Dermis blood vessel endothelial cell (primary cell): ENCODE results near the gene TDRD3. TPM values are rescaled to one million over a fixed set of nuclear protein-coding genes. Genes with fewer than 3 reads are reported as not detected.

ENCODE experiments used
- DNase-seq: peaks from one replicate; pipeline ENCODE4 v3.0.0; 2010
- total RNA-seq: library from RNA; depleted of rRNA; stranded (reverse); fragments of >200 nt; gene quantifications from 2 replicates; pipeline ENCODE4 v1.2.3, GENCODE V29; 2014

The TDRD3 gene
- total RNA-seq, 1 donor from 2014 or later = 17.4 TPM

DNA sequence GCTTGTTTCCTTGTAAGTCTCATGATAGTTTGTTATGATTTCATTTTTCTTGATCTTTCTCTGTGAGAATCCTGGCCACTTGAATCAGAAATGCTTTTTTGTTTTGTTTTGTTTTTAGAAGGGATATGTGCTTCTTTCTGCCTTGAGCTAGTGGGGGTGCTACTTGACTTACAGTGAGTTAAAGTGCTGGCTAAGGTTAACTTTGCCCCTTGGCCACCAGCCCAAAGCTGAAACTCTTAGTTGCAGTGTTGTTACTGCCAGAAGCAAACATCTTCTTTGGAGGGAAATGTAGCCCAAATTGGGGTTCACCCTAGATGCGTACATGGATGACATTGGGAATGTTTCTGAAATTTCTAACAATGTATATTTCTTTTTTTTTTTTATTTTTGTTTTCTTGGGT, 57.4 kb downstream of the TDRD3 start:
- DNase-seq = no peak

DNA sequence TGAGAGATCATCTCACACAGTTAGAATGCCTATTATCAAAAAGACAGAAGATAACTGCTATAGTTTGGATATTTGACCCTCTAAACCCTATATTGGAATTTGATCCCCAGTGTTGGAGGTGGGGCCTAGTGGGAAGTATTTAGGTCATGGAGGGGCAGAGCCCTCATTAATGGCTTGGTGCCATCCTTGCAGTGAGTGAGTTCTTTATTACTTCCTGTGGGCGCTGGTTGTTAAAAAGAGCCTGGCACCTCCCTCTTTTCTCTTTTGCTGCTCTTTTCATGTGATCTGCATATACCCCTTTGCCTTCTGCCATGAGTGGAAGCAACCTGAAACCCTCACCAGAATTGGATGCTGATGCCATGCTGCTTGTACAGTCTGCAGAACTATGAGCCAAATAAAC, 66.8 kb downstream of the TDRD3 start:
- no peak for DNase-seq

DNA sequence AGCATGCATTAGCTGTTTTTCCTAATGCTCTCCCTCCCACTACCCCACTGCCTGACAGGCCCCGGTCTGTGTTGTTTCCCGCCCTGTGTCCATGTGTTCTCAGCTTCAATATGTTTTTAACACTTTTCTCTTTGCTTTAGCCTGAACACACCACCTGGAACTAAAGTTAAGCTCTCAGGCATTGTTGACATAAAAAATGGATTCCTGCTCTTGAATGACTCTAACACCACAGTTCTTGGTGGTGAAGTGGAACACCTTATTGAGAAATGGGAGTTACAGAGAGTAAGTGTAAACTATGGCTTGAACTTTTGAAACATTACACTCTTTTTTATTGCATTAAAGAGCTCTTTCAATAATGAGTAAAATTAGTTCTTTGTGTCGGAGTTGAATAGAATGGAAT, 70.1 kb downstream of the TDRD3 start:
- no peak for DNase-seq

DNA sequence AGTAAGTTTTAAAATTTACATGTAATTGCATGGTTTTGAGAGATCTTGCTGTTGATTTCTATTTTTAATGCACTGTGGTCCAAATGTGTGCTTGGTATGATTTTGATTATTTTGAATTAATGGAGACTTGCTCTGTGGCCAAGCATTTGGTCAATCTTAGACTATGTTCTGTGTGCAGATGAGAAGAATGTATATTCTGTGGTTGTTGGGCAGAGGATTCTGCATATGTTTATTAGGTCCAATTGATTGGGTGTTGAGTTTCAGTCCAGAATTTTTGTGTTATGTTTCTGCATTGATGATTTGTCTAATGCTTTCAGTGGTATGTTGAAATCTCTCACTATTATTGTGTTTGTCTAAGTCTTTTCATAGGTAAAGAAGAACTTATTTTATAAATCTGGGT, 82.3 kb downstream of the TDRD3 start:
- no peak for DNase-seq

DNA sequence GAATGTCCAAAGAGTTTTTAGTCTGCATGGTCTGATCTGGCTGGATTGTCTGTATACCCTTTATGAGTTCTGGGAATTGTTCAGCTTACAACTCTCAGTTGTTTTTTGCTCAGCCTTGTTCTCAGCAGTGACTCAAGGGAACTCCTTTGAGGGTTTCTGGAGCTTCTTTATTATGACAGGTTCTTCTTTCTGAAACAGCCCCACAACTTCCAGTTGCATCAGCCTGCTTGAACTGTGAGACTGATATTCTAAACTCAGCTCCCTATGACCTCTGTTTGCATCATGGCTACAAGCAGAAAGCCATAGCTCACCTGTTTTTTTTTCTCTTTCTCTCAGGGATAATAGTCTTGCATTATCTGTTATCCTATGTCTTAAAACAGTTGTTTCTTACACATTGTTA, 85.0 kb downstream of the TDRD3 start:
- DNase-seq = no peak

DNA sequence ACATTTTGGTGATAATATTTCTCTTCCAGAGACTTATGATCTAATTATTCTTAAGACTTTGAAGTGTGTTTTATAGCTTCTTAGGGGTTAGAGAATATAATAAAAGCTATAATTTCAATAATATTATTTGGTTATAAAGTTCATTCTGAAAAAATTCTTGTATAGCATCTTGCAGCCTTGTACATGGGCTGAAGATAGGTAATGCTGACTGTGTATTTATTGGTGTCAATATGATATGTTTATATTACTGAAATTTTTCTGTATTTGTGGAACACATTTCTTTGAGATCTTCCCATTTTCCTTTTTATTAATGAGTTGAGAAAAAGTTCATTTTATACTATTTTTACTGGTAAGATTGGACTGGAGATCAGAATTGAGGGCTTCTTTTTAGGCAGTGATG, 87.8 kb downstream of the TDRD3 start:
- no peak for DNase-seq

DNA sequence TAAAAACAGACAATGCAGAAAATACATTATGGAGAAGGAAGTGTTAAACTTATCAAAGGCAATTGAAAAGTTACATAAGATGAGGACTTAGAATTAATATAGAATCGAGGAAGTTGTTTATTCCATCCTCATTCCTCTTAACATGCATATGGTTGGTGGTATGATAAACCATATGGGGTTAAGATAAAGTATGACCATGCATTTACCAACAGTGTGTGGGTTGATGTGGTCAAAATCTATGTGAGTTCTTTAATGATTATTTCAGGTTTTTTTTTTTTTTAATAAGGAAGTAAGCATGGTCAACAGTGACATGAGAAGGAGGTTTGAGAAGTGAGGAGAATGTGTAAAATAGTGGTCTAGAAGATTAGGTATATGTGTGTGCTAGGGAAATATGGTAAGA, 94.5 kb downstream of the TDRD3 start:
- no peak for DNase-seq

DNA sequence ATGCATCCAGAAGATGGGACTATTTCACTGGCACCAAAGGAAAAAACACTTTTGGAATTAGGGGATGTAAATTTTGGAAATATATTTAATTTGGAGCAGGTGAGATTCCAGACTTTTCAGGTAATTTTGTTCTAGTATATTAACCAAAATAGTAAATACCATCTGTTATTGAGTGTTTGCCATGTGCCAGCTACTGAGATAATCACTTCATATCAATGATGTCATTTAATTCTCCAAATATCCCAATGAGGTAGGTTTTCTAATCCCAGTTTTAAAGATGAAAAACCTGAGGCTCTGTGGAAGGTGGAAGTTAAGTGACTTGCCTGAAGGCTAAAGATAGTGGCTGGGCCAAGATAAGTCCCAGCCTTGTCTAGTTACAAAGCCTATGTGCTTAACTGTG, 95.2 kb downstream of the TDRD3 start:
- DNase-seq = no peak

DNA sequence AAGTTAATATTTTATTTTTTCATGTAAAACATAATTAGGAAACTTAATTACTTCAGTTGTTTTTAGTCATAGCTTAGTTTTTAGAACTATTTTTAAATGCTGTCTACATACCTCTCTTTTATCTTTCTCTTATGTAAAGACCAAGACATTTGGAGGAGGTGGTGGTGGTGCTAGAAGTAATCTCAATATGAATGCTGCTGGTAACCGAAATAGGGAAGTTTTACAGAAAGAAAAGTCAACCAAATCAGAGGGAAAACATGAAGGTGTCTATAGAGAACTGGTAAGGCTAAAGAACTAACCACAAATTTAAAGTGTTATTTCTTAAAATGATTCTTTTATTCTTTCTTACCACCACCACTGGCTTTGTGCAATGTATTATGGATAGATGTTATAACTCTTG, 97.3 kb downstream of the TDRD3 start:
- no peak for DNase-seq

DNA sequence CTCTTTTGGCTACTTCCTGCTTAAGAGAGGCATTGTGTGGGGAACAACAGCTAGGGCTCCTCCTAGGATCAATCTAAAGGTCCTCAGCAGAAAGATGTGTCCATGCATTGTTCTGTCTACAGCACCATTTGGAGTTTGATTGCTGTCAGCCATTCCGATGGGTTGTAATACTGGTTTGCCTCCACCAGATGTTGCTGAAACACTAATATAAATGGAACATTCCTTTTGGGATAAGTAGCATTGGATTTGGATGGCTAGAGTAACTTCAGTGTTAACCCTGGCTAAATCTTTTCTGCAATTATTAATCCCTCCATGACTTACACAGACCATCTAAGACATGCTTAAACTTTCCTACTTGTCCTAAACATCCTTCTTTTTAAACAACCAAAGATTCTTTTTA, 104.2 kb downstream of the TDRD3 start:
- DNase-seq = peak; percentile 8

DNA sequence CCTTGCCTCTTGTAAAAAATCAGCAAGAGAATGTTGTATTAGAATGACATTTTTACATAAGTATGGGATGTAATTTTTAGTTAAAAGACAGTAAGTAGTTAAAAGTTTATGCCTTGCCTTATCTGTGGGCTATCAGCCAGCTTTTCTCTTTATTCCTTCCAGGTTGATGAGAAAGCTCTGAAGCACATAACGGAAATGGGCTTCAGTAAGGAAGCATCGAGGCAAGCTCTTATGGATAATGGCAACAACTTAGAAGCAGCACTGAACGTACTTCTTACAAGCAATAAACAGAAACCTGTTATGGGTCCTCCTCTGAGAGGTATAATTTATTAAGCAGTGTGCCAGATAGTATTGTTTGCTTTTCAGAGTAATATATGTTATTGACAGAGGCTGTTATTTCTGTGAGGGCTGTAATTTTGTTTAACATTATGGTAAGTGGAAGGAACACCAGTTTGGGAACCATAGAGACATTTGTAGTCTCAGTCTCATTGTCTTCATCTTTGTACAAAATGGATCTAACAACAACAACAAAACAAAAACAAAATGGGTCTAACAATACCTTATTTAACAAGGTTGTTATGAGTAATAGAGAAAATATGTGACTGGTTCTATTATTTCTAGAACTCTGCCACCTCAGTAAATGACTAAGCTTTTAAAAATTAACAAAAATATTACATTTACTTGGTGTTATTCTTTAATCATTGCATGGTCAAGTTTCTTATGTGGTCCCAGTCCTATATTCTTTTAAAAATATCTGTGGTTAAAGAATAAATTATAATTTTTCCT, 112.8 kb downstream of the TDRD3 start:
- DNase-seq = peak; percentile 59

DNA sequence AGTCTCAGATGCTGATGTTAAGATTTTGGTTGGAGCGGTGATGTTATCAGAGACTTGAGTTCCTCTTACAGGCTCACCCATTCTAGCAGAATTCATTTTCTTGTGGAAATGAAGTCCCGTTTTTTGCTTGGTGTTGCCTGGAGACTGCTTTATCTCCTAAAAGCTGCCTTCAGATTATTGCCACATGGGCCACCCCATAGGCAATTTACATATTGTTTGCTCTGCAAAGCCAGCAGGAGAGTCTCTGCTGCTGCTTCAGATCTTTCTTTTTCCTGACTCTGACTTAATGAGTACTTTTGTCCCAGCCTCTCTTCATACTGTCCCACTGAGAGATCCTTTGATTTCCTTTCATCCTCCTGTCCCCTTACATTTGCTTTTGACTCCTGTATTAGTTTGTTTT, 114.6 kb downstream of the TDRD3 start:
- no peak for DNase-seq

DNA sequence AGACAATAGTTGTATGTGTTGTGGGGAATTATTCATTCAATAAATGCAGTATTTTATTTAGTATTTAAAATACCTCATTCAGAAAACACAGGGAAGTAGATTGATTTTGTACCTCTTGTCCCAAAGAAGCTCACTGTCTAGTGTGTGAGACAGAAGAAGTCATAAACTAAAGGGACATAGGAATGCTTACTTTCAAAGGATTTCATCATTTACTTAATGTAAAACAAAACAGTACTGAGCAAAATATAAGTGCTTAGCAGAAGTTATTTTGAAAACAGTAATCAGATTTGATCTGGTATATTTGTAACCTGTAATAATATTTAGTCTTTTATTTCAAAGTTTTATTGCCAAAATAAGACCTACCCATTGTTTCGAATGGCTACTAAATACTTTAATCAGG, 117.9 kb downstream of the TDRD3 start:
- DNase-seq = no peak

DNA sequence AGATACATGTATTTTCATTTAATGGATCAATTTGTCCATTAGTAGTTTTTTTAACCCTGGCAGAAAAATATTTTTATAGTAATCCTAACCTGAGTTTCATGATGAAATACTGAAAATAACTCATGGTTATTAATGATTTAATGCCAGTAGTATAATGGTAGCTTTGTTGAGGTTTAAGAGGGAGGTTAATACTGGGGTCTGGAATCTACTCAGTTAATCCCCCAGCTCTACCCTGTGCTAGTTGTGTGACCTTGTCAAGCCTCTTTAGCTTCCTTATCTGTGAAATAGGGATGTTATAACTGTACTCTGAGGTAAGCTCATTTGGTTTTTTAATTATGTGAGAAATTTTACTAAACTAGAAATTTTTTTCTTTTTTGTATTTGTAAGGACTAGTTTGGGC, 122.5 kb downstream of the TDRD3 start:
- no peak for DNase-seq

DNA sequence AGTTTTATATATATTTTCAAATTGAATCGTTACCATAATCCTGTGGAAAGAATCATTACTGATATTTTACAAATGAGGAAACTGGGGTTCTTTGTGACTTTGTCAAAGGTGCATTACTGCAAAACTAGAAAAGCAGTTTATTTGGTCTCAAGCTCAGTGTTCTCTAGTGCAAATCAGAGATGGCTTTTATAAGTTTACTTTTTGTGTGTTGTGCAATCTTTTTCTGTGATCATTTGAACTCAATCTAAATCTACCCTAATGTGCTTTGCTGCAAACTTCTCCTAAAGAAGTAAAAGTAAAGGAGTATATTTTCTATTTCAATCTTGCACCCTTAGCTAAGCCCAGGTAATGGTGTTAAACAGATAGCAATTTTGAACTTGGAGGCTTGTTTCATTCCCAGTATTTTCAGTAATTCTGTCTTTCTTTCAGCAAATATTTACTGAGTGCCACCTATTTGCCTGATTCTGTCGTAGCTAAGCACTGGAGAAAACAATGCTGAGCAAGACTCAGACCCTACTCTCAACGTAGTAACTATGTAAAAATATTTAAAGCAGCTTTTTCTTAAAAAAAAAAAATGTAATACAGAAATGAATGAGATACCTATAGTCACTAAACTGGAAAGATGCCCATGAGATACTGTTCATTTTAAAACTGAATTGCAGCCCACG, 124.0 kb downstream of the TDRD3 start:
- no peak for DNase-seq

DNA sequence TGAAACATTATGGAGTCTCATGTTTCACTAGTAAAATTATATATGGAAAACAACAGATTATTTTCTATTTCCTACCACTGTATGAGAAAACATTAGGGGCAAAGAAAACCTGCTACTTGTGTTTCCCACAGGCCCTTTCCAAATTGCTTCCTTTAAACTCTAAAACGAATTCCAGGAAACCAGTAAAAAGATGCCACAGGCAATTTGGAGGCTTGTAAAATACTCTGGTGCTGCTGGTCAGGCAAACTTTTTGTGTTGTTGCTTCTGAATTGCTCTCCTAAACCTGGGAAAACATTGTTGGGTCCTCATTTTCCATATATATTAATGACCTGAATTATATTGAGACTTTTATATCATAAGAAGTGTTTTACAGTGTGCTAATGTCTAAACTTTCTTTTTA, 141.5 kb downstream of the TDRD3 start:
- DNase-seq = no peak

DNA sequence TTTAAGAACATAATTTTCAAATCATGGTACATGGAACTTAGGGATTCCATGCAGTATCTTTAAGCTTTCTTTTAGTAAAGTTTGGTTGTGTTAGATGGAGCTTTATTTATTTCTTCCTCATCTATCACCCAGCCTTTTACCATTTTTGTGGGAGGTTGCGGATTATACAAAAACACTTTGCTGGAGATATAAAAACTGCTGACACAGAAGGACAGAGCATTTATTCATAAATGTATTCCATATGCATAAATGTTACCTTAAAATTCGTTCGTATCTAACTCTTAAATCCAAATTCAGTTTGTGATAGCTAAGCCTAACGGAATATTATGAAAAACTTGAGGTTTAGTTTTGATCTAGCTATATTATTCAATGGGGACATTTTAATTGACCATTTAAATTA, 143.3 kb downstream of the TDRD3 start:
- no peak for DNase-seq

DNA sequence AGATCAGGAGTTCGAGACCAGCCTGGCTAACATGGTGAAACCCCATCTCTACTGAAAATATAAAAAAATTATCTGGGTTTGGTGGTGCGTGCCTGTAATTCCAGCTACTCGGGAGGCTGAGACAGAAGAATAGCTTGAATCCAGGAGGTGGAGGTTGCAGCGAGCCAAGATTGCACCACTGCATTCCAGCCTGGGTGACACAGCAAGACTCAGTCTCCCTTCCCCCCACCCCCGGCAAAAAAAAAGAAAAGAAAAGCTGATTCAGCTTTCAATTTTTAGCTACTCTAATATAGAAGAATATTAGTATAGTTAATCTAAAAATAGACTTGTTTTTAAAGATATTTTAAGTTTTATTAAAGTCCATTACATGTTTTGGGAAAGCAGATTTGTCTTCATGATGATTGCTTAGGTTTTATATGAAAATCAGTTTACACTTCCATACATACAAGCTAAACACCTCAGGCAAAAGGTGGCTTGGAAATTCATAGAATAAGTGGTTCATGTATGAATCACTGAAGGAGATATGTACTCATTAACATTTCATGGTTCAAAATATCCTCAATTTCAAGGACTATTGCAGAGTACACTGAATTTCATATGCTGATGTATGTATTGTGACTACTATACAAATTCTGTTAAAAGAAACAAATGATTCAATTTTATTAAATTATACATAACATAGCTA, 165.2 kb downstream of the TDRD3 start:
- no peak for DNase-seq

DNA sequence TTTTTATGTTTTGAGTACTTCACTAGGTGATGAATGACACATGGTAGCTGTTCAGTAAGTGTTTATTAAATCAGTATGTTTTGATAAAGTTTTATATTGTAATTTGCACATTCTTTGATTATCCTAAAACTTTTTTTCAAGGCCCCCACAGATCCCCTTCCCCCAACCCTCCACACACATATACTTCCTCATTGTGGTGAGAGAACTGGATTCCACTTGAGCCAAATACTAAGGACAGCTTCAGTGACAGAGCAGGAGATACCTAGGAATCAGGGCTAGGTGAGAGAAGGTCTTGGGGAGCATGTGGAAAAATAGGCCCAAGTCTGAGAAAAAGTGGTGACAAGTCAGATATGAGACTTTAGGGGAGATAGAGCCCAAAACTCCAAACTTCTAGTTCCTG, 174.6 kb downstream of the TDRD3 start:
- DNase-seq = no peak

DNA sequence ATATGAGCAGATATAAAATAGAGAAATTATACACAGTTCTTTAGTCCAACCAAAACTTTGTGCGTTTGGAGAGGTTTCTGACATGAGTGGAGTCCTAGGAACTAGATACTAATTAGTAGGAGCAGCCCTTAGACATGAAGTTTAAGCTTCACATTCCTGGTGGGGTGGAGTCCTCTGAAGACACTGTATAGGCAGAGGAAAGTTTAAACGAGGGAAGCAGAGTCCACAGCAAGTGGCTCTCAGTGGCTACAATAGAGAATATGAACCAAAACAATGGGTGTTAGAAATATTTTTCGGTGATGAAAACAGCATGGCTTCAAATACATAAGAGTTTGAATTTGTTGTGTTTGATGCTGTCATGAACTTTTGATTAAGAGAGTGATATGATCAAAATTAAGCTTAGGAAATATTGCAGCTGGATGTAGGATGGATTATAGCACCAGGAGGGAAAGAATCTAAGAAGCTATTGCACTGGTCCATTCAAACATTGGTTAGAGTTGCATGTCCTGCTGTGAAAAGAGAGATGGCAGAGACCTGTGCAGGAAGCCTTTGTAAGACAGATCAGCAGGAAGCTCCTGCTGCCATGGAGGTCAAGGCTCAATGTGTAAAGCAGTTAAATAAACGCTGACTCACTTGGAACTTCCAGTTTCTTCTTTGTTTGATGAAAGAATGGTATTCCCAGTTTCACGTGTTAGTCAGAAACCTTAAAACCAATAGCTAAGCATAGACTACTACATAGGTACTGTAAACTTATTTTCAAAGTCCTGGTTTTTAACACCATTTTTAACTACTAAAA, 175.2 kb downstream of the TDRD3 start:
- DNase-seq = peak; percentile 85

DNA sequence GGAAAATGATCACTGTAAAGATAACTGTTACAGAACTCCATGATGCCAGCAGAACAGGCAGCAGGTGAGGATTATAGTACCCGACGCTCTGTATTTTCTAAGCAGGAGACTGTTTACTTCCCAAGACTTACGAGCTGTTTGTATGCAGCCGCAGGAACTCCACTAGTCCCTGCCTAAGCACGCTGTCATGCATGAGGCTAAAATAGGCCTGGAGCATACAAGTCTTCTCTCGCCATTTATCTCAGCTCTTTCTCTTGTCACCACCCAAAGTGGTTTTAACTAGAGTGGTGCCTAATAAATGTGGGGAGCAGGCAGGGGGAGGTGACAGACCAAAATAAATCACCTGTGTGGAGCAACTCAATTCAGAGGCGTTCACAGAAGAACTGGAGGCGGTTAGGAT, 175.8 kb downstream of the TDRD3 start:
- DNase-seq = no peak

DNA sequence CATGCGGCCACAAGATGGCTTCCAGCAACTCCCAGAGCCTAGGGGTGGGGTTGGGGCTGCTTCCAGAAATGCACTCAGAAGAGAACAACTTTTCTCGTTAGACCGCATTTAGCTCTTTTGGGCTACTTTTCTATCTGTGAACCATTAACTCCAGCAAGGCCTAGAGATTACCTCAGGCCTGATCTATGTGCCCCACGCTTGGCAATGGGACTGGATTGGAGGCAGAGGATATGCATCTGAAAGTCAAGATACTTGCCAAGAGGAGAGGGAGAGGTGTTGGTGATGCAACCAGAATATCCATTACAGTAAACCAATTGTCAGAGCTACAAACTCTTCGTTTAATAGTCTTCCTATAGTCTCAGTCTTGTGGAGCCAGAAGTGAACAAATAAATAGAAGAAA, 177.7 kb downstream of the TDRD3 start:
- DNase-seq = no peak

DNA sequence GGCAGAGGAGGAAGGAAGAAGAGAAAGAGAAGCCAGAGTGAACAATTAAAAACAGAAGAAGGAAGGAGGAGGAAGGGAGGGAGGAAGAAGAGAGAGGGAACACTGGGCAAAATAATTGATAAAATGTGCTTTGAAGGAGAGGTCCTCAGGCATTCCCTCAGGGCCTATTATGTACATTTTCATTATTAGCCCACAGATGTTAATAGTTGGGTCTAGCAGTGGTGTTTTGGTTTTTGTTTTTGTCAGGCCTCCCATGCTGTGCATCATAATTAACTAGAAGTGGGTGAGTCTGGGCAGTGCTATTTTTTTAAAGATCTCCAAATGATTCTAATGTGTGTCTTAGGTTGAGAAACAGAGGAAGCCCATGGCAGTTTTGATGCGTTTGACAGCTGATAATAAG, 178.1 kb downstream of the TDRD3 start:
- no peak for DNase-seq
